ENCODE results near the gene TNNI3. TPM values are rescaled to one million over a fixed set of nuclear protein-coding genes. Genes with fewer than 3 reads are reported as not detected.
A peak's percentile ranks its signal among the peaks of the same experiment; 100 is the strongest.

The TNNI3 gene
- total RNA-seq, 1 experiment from 2014 or later, result 14.6 TPM

- ATAC-seq, result no peak
- DNase-seq (ENCODE audit: low read depth, low spot score), result no peak
- Histone ChIP-seq H3K27me3 (ENCODE audit: control insufficient read depth, insufficient read depth, low read length) (no peaks in the 10 kb centered on the region), H3K27ac (ENCODE audit: low read length) (peak overlapping the region; percentile 79), H3K36me3 (ENCODE audit: control insufficient read depth, insufficient read depth, low read length) (no peaks in the 10 kb centered on the region; the same call in 1 of the 2 replicates), H3K4me3 (ENCODE audit: low read depth in 2 of 2, low read length in 2 of 2) (peak overlapping the region; percentile 59 to 79), H3K4me1 (ENCODE audit: control insufficient read depth, insufficient read depth, low read length) (peaks cover 34% of the 10 kb centered on the region), H3K9me3 (ENCODE audit: control insufficient read depth, insufficient read depth, low read depth, low read length) (no peaks in the 10 kb centered on the region)
- intact Hi-C loops (cut with micrococcal nuclease; ENCODE audit: unreplicated experiment), result no loop called here
- no peak for TF ChIP-seq TCF7L2 (IDR thresholded peaks at IDR 0.05; ENCODE audit: low read depth, low read length)
- TF ChIP-seq CTCF (IDR thresholded peaks at IDR 0.05), result no peak
- no peak for TF ChIP-seq SIN3A (IDR thresholded peaks at IDR 0.05; ENCODE audit: borderline replicate concordance, insufficient read depth, low read depth, low read length)
- no peak for TF ChIP-seq POLR2AphosphoS5 (IDR thresholded peaks at IDR 0.05; ENCODE audit: low read depth, low read length)
- no peak for TF ChIP-seq REST (IDR thresholded peaks at IDR 0.05; ENCODE audit: insufficient read depth in 1 of 2, low read depth in 2 of 2, low read length in 1 of 2)
- POLR2A ChIA-PET, result no interaction called here
- CTCF ChIA-PET, result no interaction called here
- TSS peak; percentile 47 for BruUV-seq (replicated peaks)
- in situ Hi-C loops (cut with HindIII; ENCODE audit: low pct_unique_long_range_greater_than_20kb, low sequenced_read_pairs), result no loop called here
These were observed 42.0 kb downstream of the TNNI3 start for GRCh38 chr19:55115446-55116065.

GRCh38 chr19:55114566-55115145 lies 42.9 kb downstream of the TNNI3 start:
- Histone ChIP-seq H3K4me1 (ENCODE audit: control insufficient read depth, insufficient read depth, low read length) (peaks cover 34% of the 10 kb centered on the region), H3K27me3 (ENCODE audit: control insufficient read depth, insufficient read depth, low read length) (no peaks in the 10 kb centered on the region), H3K27ac (ENCODE audit: low read length) (no peak overlapping the region), H3K36me3 (ENCODE audit: control insufficient read depth, insufficient read depth, low read length) (no peaks in the 10 kb centered on the region; the same call in 1 of the 2 replicates), H3K4me3 (ENCODE audit: low read depth in 2 of 2, low read length in 2 of 2) (peak overlapping the region in 1 of 2 experiments; percentile 4; a peak in 1 of 4 replicates), H3K9me3 (ENCODE audit: control insufficient read depth, insufficient read depth, low read depth, low read length) (no peaks in the 10 kb centered on the region)
- DNase-seq (ENCODE audit: low read depth, low spot score) (no peak), ATAC-seq (no peak)
- TF ChIP-seq CTCF (IDR thresholded peaks at IDR 0.05) (no peak), TCF7L2 (IDR thresholded peaks at IDR 0.05; ENCODE audit: low read depth, low read length) (no peak), REST (IDR thresholded peaks at IDR 0.05; ENCODE audit: insufficient read depth in 1 of 2, low read depth in 2 of 2, low read length in 1 of 2) (no peak), SIN3A (IDR thresholded peaks at IDR 0.05; ENCODE audit: borderline replicate concordance, insufficient read depth, low read depth, low read length) (no peak), POLR2AphosphoS5 (IDR thresholded peaks at IDR 0.05; ENCODE audit: low read depth, low read length) (no peak)
- ChIA-PET POLR2A (no interaction called here), CTCF (no interaction called here)
- in situ Hi-C loops (cut with HindIII; ENCODE audit: low pct_unique_long_range_greater_than_20kb, low sequenced_read_pairs), result no loop called here
- BruUV-seq (replicated peaks), result no TSS peak
- intact Hi-C loops (cut with micrococcal nuclease; ENCODE audit: unreplicated experiment), result no loop called here

Data from Panc1 (cell line).